ENCODE measurements around the gene PIK3C2G. TPM values are rescaled to one million over a fixed set of nuclear protein-coding genes. Genes with fewer than 3 reads are reported as not detected.

The PIK3C2G gene
- total RNA-seq, 1 donor from 2014 or later, result 4.6 TPM

DNA sequence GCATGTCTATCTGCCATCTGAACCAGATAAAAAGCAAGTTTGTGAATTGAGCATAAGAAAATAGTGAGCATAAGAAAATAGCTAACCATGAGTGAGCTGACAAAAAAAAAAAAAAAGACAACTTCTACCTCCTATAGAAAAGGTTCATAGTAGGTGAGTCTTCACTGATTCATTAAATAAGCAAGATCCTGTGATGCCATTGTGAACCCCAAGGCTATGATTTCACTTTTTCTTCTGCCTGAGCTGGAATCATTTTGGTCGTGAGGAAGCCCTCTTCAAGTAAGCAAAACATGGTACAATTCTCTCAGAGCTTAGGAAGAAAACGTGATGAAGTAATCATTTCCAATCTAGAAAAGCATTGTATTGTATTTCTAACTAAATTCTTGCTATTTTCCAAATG is 1.2 kb downstream of the PIK3C2G start:
- H3K4me3 Mint-ChIP-seq, result peak overlapping the region; percentile 88
- DNase-seq (ENCODE audit: extremely low spot score, unreplicated experiment), result no peak
- H3K9me3 Mint-ChIP-seq, result no peaks in the 10 kb centered on the region
- H3K4me1 Mint-ChIP-seq (ENCODE audit: unreplicated experiment), result no peaks in the 10 kb centered on the region
- TF ChIP-seq, protein P1, sequence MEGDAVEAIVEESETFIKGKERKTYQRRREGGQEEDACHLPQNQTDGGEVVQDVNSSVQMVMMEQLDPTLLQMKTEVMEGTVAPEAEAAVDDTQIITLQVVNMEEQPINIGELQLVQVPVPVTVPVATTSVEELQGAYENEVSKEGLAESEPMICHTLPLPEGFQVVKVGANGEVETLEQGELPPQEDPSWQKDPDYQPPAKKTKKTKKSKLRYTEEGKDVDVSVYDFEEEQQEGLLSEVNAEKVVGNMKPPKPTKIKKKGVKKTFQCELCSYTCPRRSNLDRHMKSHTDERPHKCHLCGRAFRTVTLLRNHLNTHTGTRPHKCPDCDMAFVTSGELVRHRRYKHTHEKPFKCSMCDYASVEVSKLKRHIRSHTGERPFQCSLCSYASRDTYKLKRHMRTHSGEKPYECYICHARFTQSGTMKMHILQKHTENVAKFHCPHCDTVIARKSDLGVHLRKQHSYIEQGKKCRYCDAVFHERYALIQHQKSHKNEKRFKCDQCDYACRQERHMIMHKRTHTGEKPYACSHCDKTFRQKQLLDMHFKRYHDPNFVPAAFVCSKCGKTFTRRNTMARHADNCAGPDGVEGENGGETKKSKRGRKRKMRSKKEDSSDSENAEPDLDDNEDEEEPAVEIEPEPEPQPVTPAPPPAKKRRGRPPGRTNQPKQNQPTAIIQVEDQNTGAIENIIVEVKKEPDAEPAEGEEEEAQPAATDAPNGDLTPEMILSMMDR (conservative IDR thresholded peaks at IDR 0.05), result no peak
- no peaks in the 10 kb centered on the region for H3K36me3 Mint-ChIP-seq
- peak overlapping the region; percentile 95 for H3K27ac Mint-ChIP-seq
- peaks cover 6% of the 10 kb centered on the region for H3K27me3 Mint-ChIP-seq

DNA sequence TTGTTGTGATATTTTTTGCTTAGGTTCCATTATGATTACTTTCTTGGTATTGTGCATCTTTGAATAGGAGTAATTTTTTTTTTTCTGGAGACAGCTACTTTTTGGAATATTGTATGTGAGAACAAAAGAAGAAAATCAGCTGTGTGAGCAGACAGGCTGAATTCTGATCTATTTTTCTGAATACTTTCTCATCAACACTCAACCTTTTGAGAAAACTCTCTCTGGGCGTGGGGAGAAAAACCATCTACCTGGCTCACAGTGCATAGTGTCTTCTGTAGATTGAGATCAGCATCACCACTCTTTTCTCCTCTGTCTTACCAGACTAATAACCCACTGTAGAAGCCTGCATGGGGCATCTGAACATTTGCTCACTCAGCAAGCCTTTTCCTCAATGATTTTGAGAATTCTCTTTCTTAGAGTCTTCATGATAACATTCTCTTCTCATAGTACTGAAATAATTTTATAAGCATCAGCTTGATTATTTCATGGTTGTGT is 3.3 kb downstream of the PIK3C2G start:
- Mint-ChIP-seq H3K4me1 (ENCODE audit: unreplicated experiment) (no peaks in the 10 kb centered on the region), H3K27me3 (peaks cover 6% of the 10 kb centered on the region), H3K4me3 (peak overlapping the region; percentile 64), H3K9me3 (no peaks in the 10 kb centered on the region), H3K27ac (peak overlapping the region; percentile 5), H3K36me3 (no peaks in the 10 kb centered on the region)
- TF ChIP-seq, protein P1 (conservative IDR thresholded peaks at IDR 0.05), result no peak
- no peak for DNase-seq (ENCODE audit: extremely low spot score, unreplicated experiment)

DNA sequence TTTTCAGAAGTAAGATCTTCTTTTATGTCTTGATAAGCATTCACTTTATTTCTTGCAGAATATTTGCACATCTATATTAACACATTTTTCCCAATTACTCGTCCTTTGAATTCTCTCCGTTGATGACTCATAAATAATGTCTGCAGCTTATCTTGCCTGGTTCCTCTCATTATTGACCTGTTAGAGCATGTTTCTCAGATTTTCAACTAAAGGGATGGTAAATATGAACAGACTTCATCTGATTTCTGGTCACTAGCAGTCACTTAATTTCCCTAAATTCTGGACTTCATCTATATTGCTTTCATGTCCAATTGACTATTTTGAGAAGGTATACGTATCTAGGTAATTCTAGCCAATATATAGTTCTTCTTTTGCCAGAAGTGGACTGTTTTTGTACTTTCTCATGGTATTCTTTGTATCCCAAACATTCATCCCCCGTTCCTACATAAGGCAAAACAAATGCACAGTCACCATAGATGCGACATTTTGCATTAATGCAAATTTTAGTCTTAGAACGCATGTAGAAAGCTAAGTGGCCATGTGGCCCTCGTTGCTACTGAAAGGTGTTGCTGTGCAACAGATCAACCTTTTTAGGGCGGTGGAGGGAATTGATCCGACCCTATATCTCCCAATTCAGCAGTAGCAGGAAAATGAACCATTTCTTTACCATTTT is 6.2 kb downstream of the PIK3C2G start:
- peaks cover under 1% of the 10 kb centered on the region for H3K36me3 Mint-ChIP-seq
- TF ChIP-seq, protein P1 (conservative IDR thresholded peaks at IDR 0.05), result no peak
- peaks cover 6% of the 10 kb centered on the region for H3K4me1 Mint-ChIP-seq (ENCODE audit: unreplicated experiment)
- H3K27ac Mint-ChIP-seq, result no peak overlapping the region
- H3K4me3 Mint-ChIP-seq, result no peak overlapping the region
- H3K27me3 Mint-ChIP-seq, result no peaks in the 10 kb centered on the region
- H3K9me3 Mint-ChIP-seq, result peaks cover under 1% of the 10 kb centered on the region
- DNase-seq (ENCODE audit: extremely low spot score, unreplicated experiment), result no peak

DNA sequence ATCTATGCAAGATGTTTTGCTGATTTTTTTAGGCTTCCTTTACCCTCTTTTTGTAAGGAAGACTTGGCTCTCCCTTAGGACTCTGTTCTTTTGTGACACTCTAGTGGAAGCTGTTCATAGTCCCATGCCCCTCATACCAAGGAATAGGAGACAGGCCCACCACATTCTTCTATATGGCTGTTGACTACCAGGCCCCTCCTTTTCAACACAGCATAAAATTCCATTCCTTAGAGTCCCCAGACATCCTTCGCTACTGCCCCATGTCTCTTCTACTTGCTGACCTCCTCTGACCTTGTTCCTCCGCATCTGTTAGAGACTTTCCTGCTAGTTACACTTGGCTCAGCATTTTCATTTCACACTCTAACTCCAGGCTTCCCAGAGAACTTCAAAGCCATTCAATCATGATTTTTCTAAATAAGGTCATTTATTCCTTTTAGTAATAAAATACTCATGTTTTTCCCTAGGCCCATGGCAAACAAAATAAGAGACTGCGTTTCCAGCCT is 9.7 kb downstream of the PIK3C2G start:
- peak overlapping the region; percentile 4 for H3K27ac Mint-ChIP-seq
- peaks cover 11% of the 10 kb centered on the region for H3K4me1 Mint-ChIP-seq (ENCODE audit: unreplicated experiment)
- peak overlapping the region; percentile 40 for H3K4me3 Mint-ChIP-seq
- H3K36me3 Mint-ChIP-seq, result peaks cover 11% of the 10 kb centered on the region
- no peak for DNase-seq (ENCODE audit: extremely low spot score, unreplicated experiment)
- peaks cover 9% of the 10 kb centered on the region for H3K9me3 Mint-ChIP-seq
- TF ChIP-seq, protein P1 (conservative IDR thresholded peaks at IDR 0.05), result no peak
- H3K27me3 Mint-ChIP-seq, result no peaks in the 10 kb centered on the region

DNA sequence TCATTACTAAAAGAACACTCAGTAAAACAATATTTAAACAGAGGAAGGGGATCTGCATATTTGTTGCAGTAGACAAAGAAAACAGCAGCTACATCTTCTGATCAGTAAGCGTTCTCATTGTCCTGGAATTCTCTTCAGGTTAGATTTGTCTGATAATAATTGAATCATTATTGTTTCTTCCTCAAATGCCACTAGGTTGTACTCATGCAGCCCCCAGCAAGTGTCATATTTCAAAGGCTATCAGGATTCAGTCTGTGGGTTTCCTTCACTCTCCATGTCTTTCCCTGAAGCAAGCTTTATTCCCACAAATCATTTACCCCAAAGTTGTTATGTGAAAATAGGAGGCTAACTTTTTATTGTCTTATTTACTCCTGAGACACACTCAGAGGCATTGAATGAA is 14.7 kb downstream of the PIK3C2G start:
- peaks cover 18% of the 10 kb centered on the region for H3K36me3 Mint-ChIP-seq
- peaks cover 11% of the 10 kb centered on the region for H3K4me1 Mint-ChIP-seq (ENCODE audit: unreplicated experiment)
- H3K27me3 Mint-ChIP-seq, result no peaks in the 10 kb centered on the region
- H3K4me3 Mint-ChIP-seq, result peak overlapping the region; percentile 15
- peak overlapping the region; percentile 61 for H3K27ac Mint-ChIP-seq
- TF ChIP-seq, protein P1 (conservative IDR thresholded peaks at IDR 0.05), result no peak
- no peak for DNase-seq (ENCODE audit: extremely low spot score, unreplicated experiment)
- peaks cover 9% of the 10 kb centered on the region for H3K9me3 Mint-ChIP-seq
